DND-41 (cell line): Measurements from ENCODE around the gene BCR.

Source experiments
- EZH2 ChIP-seq: IDR thresholded peaks from 3 replicates; pipeline ENCODE4 v1.6.1; 2012; ENCODE audit warnings: borderline replicate concordance, low read depth, mild to moderate bottlenecking, moderate library complexity, low read length, inconsistent platforms; ENCODE audit not compliant: severe bottlenecking
- TF ChIP-seq, protein P1 (sequence below): IDR thresholded peaks from 2 replicates; pipeline ENCODE4 v1.5.1; 2012; ENCODE audit warnings: borderline replicate concordance, low read length, moderate library complexity, mild to moderate bottlenecking; ENCODE audit not compliant: poor library complexity, severe bottlenecking; ENCODE audit errors: extremely low read depth

DNA sequence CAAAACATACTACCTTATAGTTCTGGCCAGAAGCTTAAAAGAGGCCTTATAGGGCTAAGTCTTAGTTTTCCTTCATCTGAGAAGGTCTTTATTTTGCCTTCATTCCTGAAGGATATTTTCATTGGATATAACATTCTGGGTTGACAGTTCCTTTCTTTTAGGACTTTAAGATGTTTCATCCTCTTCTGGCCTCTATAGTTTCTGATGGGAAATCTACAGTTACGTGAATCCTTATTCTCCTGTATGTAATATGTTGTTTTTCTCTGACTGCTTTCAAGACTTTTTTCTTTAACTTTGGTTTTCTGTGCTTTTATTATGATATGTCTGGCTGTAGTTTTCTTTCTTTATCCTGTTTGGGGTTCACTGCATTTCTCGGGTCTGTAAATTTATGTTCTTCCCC lies 48.2 kb downstream of the BCR start:
- TF ChIP-seq, protein P1, sequence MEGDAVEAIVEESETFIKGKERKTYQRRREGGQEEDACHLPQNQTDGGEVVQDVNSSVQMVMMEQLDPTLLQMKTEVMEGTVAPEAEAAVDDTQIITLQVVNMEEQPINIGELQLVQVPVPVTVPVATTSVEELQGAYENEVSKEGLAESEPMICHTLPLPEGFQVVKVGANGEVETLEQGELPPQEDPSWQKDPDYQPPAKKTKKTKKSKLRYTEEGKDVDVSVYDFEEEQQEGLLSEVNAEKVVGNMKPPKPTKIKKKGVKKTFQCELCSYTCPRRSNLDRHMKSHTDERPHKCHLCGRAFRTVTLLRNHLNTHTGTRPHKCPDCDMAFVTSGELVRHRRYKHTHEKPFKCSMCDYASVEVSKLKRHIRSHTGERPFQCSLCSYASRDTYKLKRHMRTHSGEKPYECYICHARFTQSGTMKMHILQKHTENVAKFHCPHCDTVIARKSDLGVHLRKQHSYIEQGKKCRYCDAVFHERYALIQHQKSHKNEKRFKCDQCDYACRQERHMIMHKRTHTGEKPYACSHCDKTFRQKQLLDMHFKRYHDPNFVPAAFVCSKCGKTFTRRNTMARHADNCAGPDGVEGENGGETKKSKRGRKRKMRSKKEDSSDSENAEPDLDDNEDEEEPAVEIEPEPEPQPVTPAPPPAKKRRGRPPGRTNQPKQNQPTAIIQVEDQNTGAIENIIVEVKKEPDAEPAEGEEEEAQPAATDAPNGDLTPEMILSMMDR: no peak
- TF ChIP-seq EZH2: no peak
